PC-9 (cell line): ENCODE measurements around the gene PDIA5.

ENCODE experiments used
- EZH2 ChIP-seq: fragments of 200-600 bp; sonication (generic); IDR thresholded peaks from 2 replicates; pipeline ENCODE4 v1.8.0; 2017; ENCODE audit warnings: antibody characterized with exemption, low read depth
- TF ChIP-seq, protein P1 (sequence below): fragments of 200-600 bp; sonication (generic); conservative IDR thresholded peaks from 2 replicates; pipeline ENCODE4 v1.6.1; 2017; ENCODE audit warnings: mixed run types, antibody characterized with exemption, mild to moderate bottlenecking, moderate library complexity

DNA sequence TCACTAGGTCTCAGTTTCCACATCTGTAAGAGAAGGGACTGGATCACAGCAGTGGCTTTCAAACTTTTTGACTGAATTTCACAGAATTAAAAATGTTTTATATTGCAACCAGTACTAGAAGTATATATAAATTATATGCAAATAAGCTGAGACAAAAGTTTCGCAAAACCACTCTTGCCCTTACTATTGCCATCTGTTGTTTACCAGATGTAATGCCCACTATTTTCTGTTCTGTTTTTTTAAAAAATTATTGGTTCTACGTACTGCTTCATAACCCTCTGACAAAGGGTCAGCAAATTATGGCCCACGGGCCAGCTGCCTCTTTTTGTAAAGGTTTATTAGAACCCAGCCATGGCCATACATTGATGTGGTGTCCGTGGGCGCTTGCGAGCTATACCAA is 44.8 kb downstream of the PDIA5 start:
- TF ChIP-seq, protein P1, sequence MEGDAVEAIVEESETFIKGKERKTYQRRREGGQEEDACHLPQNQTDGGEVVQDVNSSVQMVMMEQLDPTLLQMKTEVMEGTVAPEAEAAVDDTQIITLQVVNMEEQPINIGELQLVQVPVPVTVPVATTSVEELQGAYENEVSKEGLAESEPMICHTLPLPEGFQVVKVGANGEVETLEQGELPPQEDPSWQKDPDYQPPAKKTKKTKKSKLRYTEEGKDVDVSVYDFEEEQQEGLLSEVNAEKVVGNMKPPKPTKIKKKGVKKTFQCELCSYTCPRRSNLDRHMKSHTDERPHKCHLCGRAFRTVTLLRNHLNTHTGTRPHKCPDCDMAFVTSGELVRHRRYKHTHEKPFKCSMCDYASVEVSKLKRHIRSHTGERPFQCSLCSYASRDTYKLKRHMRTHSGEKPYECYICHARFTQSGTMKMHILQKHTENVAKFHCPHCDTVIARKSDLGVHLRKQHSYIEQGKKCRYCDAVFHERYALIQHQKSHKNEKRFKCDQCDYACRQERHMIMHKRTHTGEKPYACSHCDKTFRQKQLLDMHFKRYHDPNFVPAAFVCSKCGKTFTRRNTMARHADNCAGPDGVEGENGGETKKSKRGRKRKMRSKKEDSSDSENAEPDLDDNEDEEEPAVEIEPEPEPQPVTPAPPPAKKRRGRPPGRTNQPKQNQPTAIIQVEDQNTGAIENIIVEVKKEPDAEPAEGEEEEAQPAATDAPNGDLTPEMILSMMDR, result no peak
- no peak for TF ChIP-seq EZH2
